Neural progenitor cell (in vitro differentiated cells): ENCODE results near the gene CDC123. TPM values are rescaled to one million over a fixed set of nuclear protein-coding genes. Genes with fewer than 3 reads are reported as not detected.
A peak's percentile ranks its signal among the peaks of the same experiment; 100 is the strongest.

Experiments used
- DNase-seq: peaks from one replicate; pipeline ENCODE4 v3.0.0-alpha.2; 2016; ENCODE audit warnings: low spot score
- H2AFZ ChIP-seq: fragments of 200-600 bp; sonication (generic); replicated peaks from 2 replicates; pipeline ENCODE4 v1.6.1; 2016; ENCODE audit warnings: antibody characterized with exemption
- H3F3A ChIP-seq: fragments of 200-600 bp; sonication (generic); 2 replicates; pipeline ENCODE4 v1.6.1; 2016; ENCODE audit warnings: antibody characterized with exemption, low read depth
- H3K27ac ChIP-seq: fragments of 200-600 bp; sonication (generic); 2 replicates; pipeline ENCODE4 v1.5.1; 2016; ENCODE audit warnings: mild to moderate bottlenecking
- H3K27me3 ChIP-seq: fragments of 200-600 bp; sonication (generic); 2 replicates; pipeline ENCODE4 v1.6.1; 2016; ENCODE audit warnings: mild to moderate bottlenecking, moderate library complexity
- H3K36me3 ChIP-seq: fragments of 200-600 bp; sonication (generic); 2 replicates; pipeline ENCODE4 v1.5.1; 2016
- H3K4me1 ChIP-seq: fragments of 200-600 bp; sonication (generic); 2 replicates; pipeline ENCODE4 v1.6.1; 2016; ENCODE audit warnings: mixed run types
- H3K4me2 ChIP-seq: fragments of 200-600 bp; sonication (generic); 2 replicates; pipeline ENCODE4 v1.6.1; 2016
- H3K4me3 ChIP-seq: fragments of 200-600 bp; sonication (generic); 2 replicates; pipeline ENCODE4 v1.5.1; 2016
- H3K79me2 ChIP-seq: fragments of 200-600 bp; sonication (generic); 2 replicates; pipeline ENCODE4 v1.6.1; 2016; ENCODE audit warnings: low read depth
- H3K9ac ChIP-seq: fragments of 200-600 bp; sonication (generic); 2 replicates; pipeline ENCODE4 v1.6.1; 2016
- H3K9me3 ChIP-seq: fragments of 200-600 bp; sonication (generic); 2 replicates; pipeline ENCODE4 v1.5.1; 2016; ENCODE audit warnings: low read depth
- H4K20me1 ChIP-seq: fragments of 200-600 bp; sonication (generic); 2 replicates; pipeline ENCODE4 v1.6.1; 2016; ENCODE audit warnings: low read depth
- H3K27ac Mint-ChIP-seq: 3 replicates; pipeline ENCODE4 v1.8.0; 2021; ENCODE audit warnings: mixed read lengths
- H3K27me3 Mint-ChIP-seq: 2 replicates; pipeline ENCODE4 v1.8.0; 2022; ENCODE audit warnings: low read depth, mild to moderate bottlenecking, inconsistent platforms, moderate library complexity, mixed read lengths; ENCODE audit not compliant: insufficient read depth
- H3K36me3 Mint-ChIP-seq: 3 replicates; pipeline ENCODE4 v1.8.0; 2021; ENCODE audit warnings: mixed read lengths
- H3K4me1 Mint-ChIP-seq: 3 replicates; pipeline ENCODE4 v1.8.0; 2021; ENCODE audit warnings: mixed read lengths
- H3K4me3 Mint-ChIP-seq: 3 replicates; pipeline ENCODE4 v1.8.0; 2021; ENCODE audit warnings: mild to moderate bottlenecking, moderate library complexity, mixed read lengths
- H3K9me3 Mint-ChIP-seq: 3 replicates; pipeline ENCODE4 v1.8.0; 2020; ENCODE audit warnings: mixed read lengths
- EZH2 ChIP-seq: fragments of 200-600 bp; sonication (generic); IDR thresholded peaks from 2 replicates; pipeline ENCODE4 v1.6.1; 2017; ENCODE audit warnings: antibody characterized with exemption, mild to moderate bottlenecking, moderate library complexity
- EZH2phosphoT487 ChIP-seq: fragments of 200-600 bp; sonication (generic); IDR thresholded peaks from 2 replicates; pipeline ENCODE4 v1.6.1; 2017; ENCODE audit warnings: antibody characterized with exemption
- total RNA-seq: library from RNA; depleted of rRNA; stranded (reverse); fragments of >200 nt; gene quantifications from 2 replicates; pipeline ENCODE4 v1.2.3, GENCODE V29; 2015; ENCODE audit warnings: low replicate concordance
- TF ChIP-seq, protein P1 (sequence below): fragments of 200-600 bp; sonication (generic); IDR thresholded peaks from 2 replicates; pipeline ENCODE4 v1.5.1; 2017; ENCODE audit warnings: antibody characterized with exemption, mild to moderate bottlenecking

The CDC123 gene
- total RNA-seq, 1 donor from 2014 or later: 134 TPM

DNA sequence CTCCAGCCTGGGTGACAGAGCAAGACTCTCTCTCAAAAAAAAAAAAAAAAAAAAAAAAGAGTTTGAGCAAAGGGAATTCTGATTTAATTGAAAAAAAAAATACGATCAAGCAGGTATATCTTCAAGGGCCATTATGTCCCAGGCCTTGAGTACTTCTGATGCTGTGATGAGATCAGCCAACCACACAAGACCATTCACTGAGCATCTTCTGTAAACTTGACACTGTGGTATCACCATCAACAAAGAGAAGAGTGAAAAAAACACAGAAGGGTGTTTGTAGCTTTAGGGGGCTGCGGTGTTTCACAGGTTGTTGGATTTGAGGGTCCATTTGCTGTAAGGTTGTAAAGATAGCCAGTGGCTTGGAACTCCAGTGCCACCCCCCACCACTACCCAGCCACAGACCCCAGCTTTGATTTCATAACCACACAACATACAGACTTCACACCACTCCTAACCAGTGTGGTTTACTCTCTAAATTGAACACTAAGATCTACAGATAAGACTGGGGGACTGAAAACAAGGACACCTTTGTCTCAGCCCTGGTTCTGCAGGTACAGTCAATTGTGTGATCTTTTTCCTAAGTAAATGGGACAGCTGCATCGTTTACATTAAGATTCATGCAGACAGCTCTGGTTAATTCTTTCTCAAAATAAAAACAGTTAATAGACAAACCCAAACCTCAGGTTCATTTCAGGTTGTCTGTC is 66.4 kb downstream of the CDC123 start:
- Mint-ChIP-seq H3K27me3 (peaks cover 3% of the 10 kb centered on the region), H3K36me3 (peaks cover 3% of the 10 kb centered on the region), H3K9me3 (no peaks in the 10 kb centered on the region), H3K4me3 (no peak overlapping the region), H3K27ac (no peak overlapping the region), H3K4me1 (no peaks in the 10 kb centered on the region)
- no peak overlapping the region for H2AFZ ChIP-seq
- no peaks in the 10 kb centered on the region for H3K4me1 ChIP-seq
- no peaks in the 10 kb centered on the region for H3K79me2 ChIP-seq
- no peaks in the 10 kb centered on the region for H3K27me3 ChIP-seq
- DNase-seq: no peak
- H3K4me3 ChIP-seq: no peak overlapping the region
- H3K36me3 ChIP-seq: no peaks in the 10 kb centered on the region
- no peak overlapping the region for H3K4me2 ChIP-seq
- H4K20me1 ChIP-seq: no peaks in the 10 kb centered on the region
- no peaks in the 10 kb centered on the region for H3F3A ChIP-seq
- TF ChIP-seq, protein P1, sequence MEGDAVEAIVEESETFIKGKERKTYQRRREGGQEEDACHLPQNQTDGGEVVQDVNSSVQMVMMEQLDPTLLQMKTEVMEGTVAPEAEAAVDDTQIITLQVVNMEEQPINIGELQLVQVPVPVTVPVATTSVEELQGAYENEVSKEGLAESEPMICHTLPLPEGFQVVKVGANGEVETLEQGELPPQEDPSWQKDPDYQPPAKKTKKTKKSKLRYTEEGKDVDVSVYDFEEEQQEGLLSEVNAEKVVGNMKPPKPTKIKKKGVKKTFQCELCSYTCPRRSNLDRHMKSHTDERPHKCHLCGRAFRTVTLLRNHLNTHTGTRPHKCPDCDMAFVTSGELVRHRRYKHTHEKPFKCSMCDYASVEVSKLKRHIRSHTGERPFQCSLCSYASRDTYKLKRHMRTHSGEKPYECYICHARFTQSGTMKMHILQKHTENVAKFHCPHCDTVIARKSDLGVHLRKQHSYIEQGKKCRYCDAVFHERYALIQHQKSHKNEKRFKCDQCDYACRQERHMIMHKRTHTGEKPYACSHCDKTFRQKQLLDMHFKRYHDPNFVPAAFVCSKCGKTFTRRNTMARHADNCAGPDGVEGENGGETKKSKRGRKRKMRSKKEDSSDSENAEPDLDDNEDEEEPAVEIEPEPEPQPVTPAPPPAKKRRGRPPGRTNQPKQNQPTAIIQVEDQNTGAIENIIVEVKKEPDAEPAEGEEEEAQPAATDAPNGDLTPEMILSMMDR: no peak
- TF ChIP-seq EZH2phosphoT487 (no peak), EZH2 (no peak)
- no peak overlapping the region for H3K27ac ChIP-seq
- H3K9ac ChIP-seq: no peak overlapping the region
- no peaks in the 10 kb centered on the region for H3K9me3 ChIP-seq

DNA sequence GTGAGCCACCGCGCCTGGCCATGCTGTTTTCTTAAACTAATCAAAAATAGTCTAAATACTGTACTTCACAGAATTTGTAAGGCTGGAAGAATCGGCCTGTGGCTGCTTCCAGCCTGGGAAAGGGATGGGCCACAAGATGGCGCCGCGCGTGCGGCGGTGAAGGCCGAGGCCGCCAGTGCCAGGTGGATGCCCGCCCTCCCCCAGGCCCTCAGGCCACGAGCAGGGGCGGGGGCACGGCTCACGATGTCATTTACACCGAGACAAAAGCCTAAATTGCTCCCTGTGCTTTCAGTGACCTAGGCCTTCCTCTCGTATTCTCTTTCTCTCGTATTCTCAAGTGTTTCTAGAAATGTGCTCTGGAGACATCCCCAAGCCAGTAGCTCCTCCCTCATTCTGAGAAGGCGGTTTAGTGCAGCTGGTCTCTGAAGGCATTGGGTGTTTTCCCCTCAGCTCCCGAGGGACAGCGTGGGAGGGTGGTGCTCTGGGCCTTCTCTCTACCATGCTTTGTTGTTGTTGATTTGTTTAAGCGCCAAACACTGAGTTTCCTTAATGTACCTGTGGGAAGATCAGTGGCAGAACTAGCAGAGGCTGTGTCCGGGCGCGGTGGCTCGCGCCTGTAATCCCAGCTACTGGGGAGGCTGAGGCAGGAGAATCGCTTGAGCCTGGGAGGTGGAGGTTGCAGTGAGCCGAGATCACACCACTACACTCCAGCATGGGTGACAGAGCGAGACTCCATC is 68.4 kb downstream of the CDC123 start:
- H3K9ac ChIP-seq: no peak overlapping the region

DNA sequence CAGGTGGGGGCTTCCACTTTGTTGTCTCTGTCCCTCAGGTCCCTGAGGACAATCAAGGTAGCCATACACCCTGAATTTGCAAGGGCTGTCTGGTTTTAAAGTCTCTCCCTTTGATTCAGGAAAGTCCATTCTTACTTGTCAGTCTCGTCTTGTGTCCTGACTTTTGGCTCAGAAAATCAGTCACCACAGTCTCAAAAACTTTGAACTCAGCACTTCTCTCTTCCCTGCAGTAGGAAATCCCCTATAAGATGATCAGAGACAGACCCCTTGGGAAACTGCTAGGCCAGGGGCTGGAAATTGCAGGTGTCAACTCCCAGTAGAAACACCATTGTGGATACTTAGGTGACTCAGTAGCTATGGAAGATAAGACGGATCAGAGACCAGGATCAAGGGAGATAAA is 73.1 kb downstream of the CDC123 start:
- H3K9me3 ChIP-seq: no peaks in the 10 kb centered on the region
- H3K79me2 ChIP-seq: no peaks in the 10 kb centered on the region
- Mint-ChIP-seq H3K4me3 (no peak overlapping the region), H3K27ac (no peak overlapping the region), H3K36me3 (no peaks in the 10 kb centered on the region), H3K27me3 (peaks cover 2% of the 10 kb centered on the region), H3K9me3 (no peaks in the 10 kb centered on the region), H3K4me1 (no peaks in the 10 kb centered on the region)
- H4K20me1 ChIP-seq: no peaks in the 10 kb centered on the region
- no peak overlapping the region for H3K9ac ChIP-seq
- no peak for DNase-seq
- no peak for TF ChIP-seq EZH2phosphoT487
- TF ChIP-seq, protein P1: no peak
- no peak for TF ChIP-seq EZH2
- H3K27ac ChIP-seq: no peak overlapping the region
- no peaks in the 10 kb centered on the region for H3K36me3 ChIP-seq
- H2AFZ ChIP-seq: no peak overlapping the region
- H3K4me3 ChIP-seq: no peak overlapping the region
- H3K27me3 ChIP-seq: no peaks in the 10 kb centered on the region
- no peaks in the 10 kb centered on the region for H3F3A ChIP-seq
- no peaks in the 10 kb centered on the region for H3K4me1 ChIP-seq
- no peak overlapping the region for H3K4me2 ChIP-seq

More for the DNA sequence above, 68.4 kb downstream of the CDC123 start:
- H3K27me3 ChIP-seq: no peaks in the 10 kb centered on the region
- peak overlapping the region; percentile 94 for H2AFZ ChIP-seq
- peak; percentile 89 for DNase-seq
- H3K4me2 ChIP-seq: peak overlapping the region; percentile 68
- H3K9me3 ChIP-seq: no peaks in the 10 kb centered on the region
- Mint-ChIP-seq H3K4me3 (peak overlapping the region; percentile 31), H3K27me3 (peaks cover 5% of the 10 kb centered on the region), H3K9me3 (no peaks in the 10 kb centered on the region), H3K4me1 (no peaks in the 10 kb centered on the region), H3K36me3 (no peaks in the 10 kb centered on the region), H3K27ac (no peak overlapping the region)
- H3K27ac ChIP-seq: no peak overlapping the region
- H3K4me3 ChIP-seq: peak overlapping the region; percentile 29
- no peaks in the 10 kb centered on the region for H3K79me2 ChIP-seq
- TF ChIP-seq EZH2 (no peak), EZH2phosphoT487 (no peak)
- TF ChIP-seq, protein P1: peak; percentile 93
- no peaks in the 10 kb centered on the region for H3F3A ChIP-seq
- H4K20me1 ChIP-seq: no peaks in the 10 kb centered on the region
- no peaks in the 10 kb centered on the region for H3K36me3 ChIP-seq
- H3K4me1 ChIP-seq: no peaks in the 10 kb centered on the region
